GM19238 (cell line): ENCODE measurements around the gene DDX28.
"Not testable (repeated sequence)": the region's sequence is repeated elsewhere in the genome, so short reads cannot be mapped to it uniquely, and the experiment has no call there.

ENCODE experiments used
- DNase-seq: peaks from one replicate; pipeline ENCODE4 v3.0.0; 2011; ENCODE audit warnings: low spot score; ENCODE audit not compliant: insufficient read length

DDX28 gene

GRCh38 chr16:67995423-67995822 is 27.6 kb downstream of the DDX28 start:
- no peak for DNase-seq

- not testable (repeated sequence) for DNase-seq
These were observed 29.0 kb downstream of the DDX28 start for GRCh38 chr16:67994040-67994408.

- DNase-seq = peak; percentile 87
These were observed 29.6 kb downstream of the DDX28 start for GRCh38 chr16:67993207-67994039.

GRCh38 chr16:67992661-67993206 is 30.3 kb downstream of the DDX28 start:
- DNase-seq = no peak

- DNase-seq = no peak
These were observed 33.0 kb downstream of the DDX28 start for GRCh38 chr16:67990018-67990386.

GRCh38 chr16:67989322-67990017 is 33.6 kb downstream of the DDX28 start:
- DNase-seq = no peak

- DNase-seq = no peak
These were observed 34.4 kb downstream of the DDX28 start for GRCh38 chr16:67988675-67989074.

GRCh38 chr16:67987460-67988160 is 35.4 kb downstream of the DDX28 start:
- no peak for DNase-seq

GRCh38 chr16:67986949-67987348 is 36.1 kb downstream of the DDX28 start:
- DNase-seq = no peak

GRCh38 chr16:67982011-67982696 is 40.9 kb downstream of the DDX28 start:
- no peak for DNase-seq

- no peak for DNase-seq
These were observed 42.9 kb downstream of the DDX28 start, which contains the start of gene DPEP3 for GRCh38 chr16:67979955-67980678. TSS of gene DPEP3 (minus strand) at chr16:67980499. CDS start at chr16:67980380, 119 bp downstream.

GRCh38 chr16:67977469-67978227 is 45.4 kb downstream of the DDX28 start:
- DNase-seq = no peak

- DNase-seq = no peak
These were observed 46.0 kb downstream of the DDX28 start for GRCh38 chr16:67977005-67977404.

GRCh38 chr16:67976205-67976604 is 46.8 kb downstream of the DDX28 start:
- DNase-seq = no peak

- DNase-seq = no peak
These were observed 47.5 kb downstream of the DDX28 start for GRCh38 chr16:67975321-67976105.

- DNase-seq = not testable (repeated sequence)
These were observed 50.7 kb downstream of the DDX28 start for GRCh38 chr16:67972285-67972684.

GRCh38 chr16:67971111-67971510 is 51.9 kb downstream of the DDX28 start:
- no peak for DNase-seq
